Caco-2 (cell line): ENCODE data around the gene FAM170B. TPM values are rescaled to one million over a fixed set of nuclear protein-coding genes. Genes with fewer than 3 reads are reported as not detected.

Experiments
- BruUV-seq: library from RNA; stranded (reverse); fragments of 400-500 nt; replicated peaks from 2 replicates; lab custom pipeline; 2021; lab: Mats Ljungman, UMichigan
- CTCF ChIA-PET: fragments of 300-600 bp; sonication (Branson Sonifier 250); formaldehyde crosslinking; loops from one replicate; lab custom pipeline; 2022; ENCODE audit warnings: antibody characterized with exemption; lab: Charles Lee
- POLR2A ChIA-PET: fragments of 300-600 bp; sonication (Branson Sonifier 250); formaldehyde crosslinking; loops from one replicate; lab custom pipeline; 2022; ENCODE audit warnings: antibody characterized with exemption; lab: Charles Lee
- DNase-seq, 2 experiments: peaks; one replicate each; pipeline versions ENCODE4 v3.0.0 to v3.0.0-alpha.2; 2020 to 2022
- H3K27me3 ChIP-seq: replicated peaks from 2 replicates; pipeline ENCODE4 v1.6.0; 2011; ENCODE audit warnings: low read length; ENCODE audit not compliant: control insufficient read depth, insufficient read depth
- H3K36me3 ChIP-seq: 2 replicates; pipeline ENCODE4 v1.5.1; 2011; ENCODE audit warnings: low read length; ENCODE audit not compliant: control insufficient read depth, insufficient read depth
- H3K4me1 ChIP-seq: fragments of 250-450 bp; sonication (Bioruptor Pico); 2 replicates; pipeline ENCODE4 v1.5.1; 2020; ENCODE audit warnings: mild to moderate bottlenecking
- H3K4me3 ChIP-seq: 2 replicates; pipeline ENCODE4 v1.5.1; 2011; ENCODE audit warnings: low read depth, mild to moderate bottlenecking, control low read depth, low read length
- H3K9me3 ChIP-seq: fragments of 250-450 bp; sonication (Bioruptor Pico); 2 replicates; pipeline ENCODE4 v1.5.1; 2020; ENCODE audit warnings: mild to moderate bottlenecking, moderate library complexity
- H3K27ac Mint-ChIP-seq: one replicate; pipeline ENCODE4 v1.8.0; 2022; ENCODE audit warnings: mixed read lengths; ENCODE audit not compliant: unreplicated experiment
- H3K27me3 Mint-ChIP-seq: one replicate; pipeline ENCODE4 v1.8.0; 2022; ENCODE audit warnings: mixed read lengths; ENCODE audit not compliant: insufficient read depth, unreplicated experiment
- H3K36me3 Mint-ChIP-seq: one replicate; pipeline ENCODE4 v1.8.0; 2022; ENCODE audit warnings: mild to moderate bottlenecking, mixed read lengths; ENCODE audit not compliant: insufficient read depth, unreplicated experiment
- H3K4me1 Mint-ChIP-seq: one replicate; pipeline ENCODE4 v1.8.0; 2022; ENCODE audit warnings: low read depth, mixed read lengths; ENCODE audit not compliant: unreplicated experiment
- H3K4me3 Mint-ChIP-seq: one replicate; pipeline ENCODE4 v1.8.0; 2022; ENCODE audit warnings: mild to moderate bottlenecking, moderate library complexity, mixed read lengths; ENCODE audit not compliant: unreplicated experiment
- H3K9me3 Mint-ChIP-seq: one replicate; pipeline ENCODE4 v1.8.0; 2022; ENCODE audit warnings: mixed read lengths; ENCODE audit not compliant: unreplicated experiment
- CTCF ChIP-seq, 2 experiments: fragments of 200-600 bp in 1 of 2; IDR thresholded peaks; 1 replicate in 1 of 2; 2 replicates in 1 of 2; pipeline versions ENCODE4 v1.5.1 to v1.8.0; 2011 to 2022; ENCODE audit warnings: antibody characterized with exemption in 1 of 2, control low read depth in 1 of 2, inconsistent platforms in 1 of 2, low read depth in 1 of 2, low read length in 1 of 2, mild to moderate bottlenecking in 1 of 2, moderate library complexity in 1 of 2; ENCODE audit not compliant: insufficient read depth in 1 of 2, severe bottlenecking in 1 of 2, unreplicated experiment in 1 of 2
- intact Hi-C: fragments of 100-400 bp; cut with micrococcal nuclease; formaldehyde crosslinking; loops from one replicate; pipeline ENCODE4 v1.10.0; 2022; ENCODE audit not compliant: unreplicated experiment
- total RNA-seq: library from RNA; stranded (reverse); gene quantifications from 2 replicates; pipeline ENCODE4 v1.2.3, GENCODE V29; 2022

Gene FAM170B
- total RNA-seq, 1 experiment from 2014 or later, result not detected

DNA sequence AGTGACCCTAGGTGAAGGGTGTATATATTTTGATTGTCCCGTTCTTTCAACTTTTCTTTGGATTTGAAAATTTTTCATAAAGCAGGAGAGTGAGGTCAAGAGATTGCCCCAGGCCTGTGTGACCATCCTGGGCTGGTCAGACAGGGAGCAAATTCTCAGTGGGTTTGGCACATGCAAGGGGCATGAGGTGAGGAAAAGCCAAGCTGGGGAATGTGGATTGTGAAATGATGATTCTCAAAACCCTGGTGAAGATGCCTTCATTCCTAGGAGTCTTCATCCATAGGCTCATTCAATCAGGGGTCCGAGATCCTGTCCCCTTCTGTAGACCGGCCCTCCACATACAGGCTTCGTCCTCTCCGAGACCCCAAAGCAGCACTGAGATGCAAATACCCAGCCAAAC lies 27.0 kb upstream of the FAM170B start:
- Histone ChIP-seq H3K4me3 (no peak overlapping the region), H3K36me3 (no peaks in the 10 kb centered on the region), H3K9me3 (no peaks in the 10 kb centered on the region), H3K27me3 (no peaks in the 10 kb centered on the region; the same call in 1 of the 2 replicates), H3K4me1 (no peaks in the 10 kb centered on the region)
- H3K27me3 Mint-ChIP-seq, result peaks cover 30% of the 10 kb centered on the region
- ChIA-PET CTCF (interaction anchor here (1.2 to 1.5 kb wide), 2 partner anchors 183 to 185 kb away, joined by 3 to 9 read pairs; no protein-coding TSS in a partner anchor), POLR2A (no interaction called here)
- H3K27ac Mint-ChIP-seq, result no peak overlapping the region
- no peak for TF ChIP-seq CTCF (IDR thresholded peaks at IDR 0.05; ENCODE audit: insufficient read depth in 1 of 2, low read depth in 1 of 2, low read length in 1 of 2, severe bottlenecking in 1 of 2, unreplicated experiment in 1 of 2)
- no peaks in the 10 kb centered on the region for H3K9me3 Mint-ChIP-seq
- intact Hi-C loops, result no loop called here
- H3K36me3 Mint-ChIP-seq, result no peaks in the 10 kb centered on the region
- DNase-seq, result no peak
- H3K4me3 Mint-ChIP-seq, result no peak overlapping the region
- BruUV-seq, result no TSS peak
- no peaks in the 10 kb centered on the region for H3K4me1 Mint-ChIP-seq

GRCh38 chr10:49160110-49160509 lies 26.3 kb upstream of the FAM170B start:
- Mint-ChIP-seq H3K4me1 (no peaks in the 10 kb centered on the region), H3K27ac (no peak overlapping the region), H3K9me3 (no peaks in the 10 kb centered on the region), H3K4me3 (no peak overlapping the region), H3K36me3 (no peaks in the 10 kb centered on the region), H3K27me3 (peaks cover 37% of the 10 kb centered on the region)
- TF ChIP-seq CTCF (IDR thresholded peaks at IDR 0.05; ENCODE audit: insufficient read depth in 1 of 2, low read depth in 1 of 2, low read length in 1 of 2, severe bottlenecking in 1 of 2, unreplicated experiment in 1 of 2), result no peak
- Histone ChIP-seq H3K27me3 (no peaks in the 10 kb centered on the region; the same call in 1 of the 2 replicates), H3K4me1 (no peaks in the 10 kb centered on the region), H3K4me3 (no peak overlapping the region), H3K36me3 (no peaks in the 10 kb centered on the region), H3K9me3 (no peaks in the 10 kb centered on the region)
- intact Hi-C loops, result no loop called here
- POLR2A ChIA-PET, result no interaction called here
- CTCF ChIA-PET, result no interaction called here
- no TSS peak for BruUV-seq
- no peak for DNase-seq

DNA sequence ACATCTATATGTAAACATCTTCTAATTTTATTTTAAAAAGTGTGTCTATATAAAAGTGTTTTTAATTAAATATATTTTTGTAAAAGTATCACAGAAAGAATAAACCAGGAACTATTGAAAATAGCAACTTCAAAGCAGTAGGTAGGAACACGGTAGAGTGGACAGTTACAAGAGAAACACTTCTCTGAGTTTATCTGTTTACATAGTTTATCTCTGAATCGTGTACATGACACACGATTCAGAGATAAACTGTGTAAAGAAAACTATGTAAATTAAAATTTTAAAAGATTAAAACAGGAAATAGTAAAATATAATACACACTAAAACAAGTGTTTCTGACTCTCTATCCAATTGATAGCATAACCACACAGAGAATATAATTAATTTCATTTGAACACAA lies 25.1 kb upstream of the FAM170B start:
- intact Hi-C loops, result no loop called here
- ChIA-PET POLR2A (no interaction called here), CTCF (no interaction called here)
- no peaks in the 10 kb centered on the region for H3K9me3 Mint-ChIP-seq
- H3K36me3 Mint-ChIP-seq, result no peaks in the 10 kb centered on the region
- H3K4me1 Mint-ChIP-seq, result no peaks in the 10 kb centered on the region
- H3K4me1 ChIP-seq, result no peaks in the 10 kb centered on the region
- TF ChIP-seq CTCF (IDR thresholded peaks at IDR 0.05; ENCODE audit: insufficient read depth in 1 of 2, low read depth in 1 of 2, low read length in 1 of 2, severe bottlenecking in 1 of 2, unreplicated experiment in 1 of 2), result no peak
- DNase-seq, result no peak
- no TSS peak for BruUV-seq
- H3K9me3 ChIP-seq, result no peaks in the 10 kb centered on the region
- H3K4me3 ChIP-seq, result no peak overlapping the region
- no peak overlapping the region for H3K4me3 Mint-ChIP-seq
- no peaks in the 10 kb centered on the region; the same call in 1 of the 2 replicates for H3K27me3 ChIP-seq
- H3K36me3 ChIP-seq, result no peaks in the 10 kb centered on the region
- H3K27me3 Mint-ChIP-seq, result peaks cover 29% of the 10 kb centered on the region
- no peak overlapping the region for H3K27ac Mint-ChIP-seq
